ENCODE data around the gene NAGA.

Gene NAGA

GRCh38 chr22:42039271-42039670 lies 31.3 kb downstream of the NAGA start:
- DNase-seq (ENCODE audit: low read depth) = no peak

- DNase-seq (ENCODE audit: low read depth) = no peak
Measured at GRCh38 chr22:42035256-42035655, 35.4 kb downstream of the NAGA start.

- DNase-seq (ENCODE audit: low read depth) = no peak
Measured at GRCh38 chr22:42033263-42034181, 37.1 kb downstream of the NAGA start.

GRCh38 chr22:42026705-42027104 lies 43.9 kb downstream of the NAGA start:
- no peak for DNase-seq (ENCODE audit: low read depth)

- DNase-seq (ENCODE audit: low read depth) = no peak
Measured at GRCh38 chr22:42025421-42025820, 45.2 kb downstream of the NAGA start.

GRCh38 chr22:42022162-42022847 lies 48.3 kb downstream of the NAGA start:
- no peak for DNase-seq (ENCODE audit: low read depth)

- no peak for DNase-seq (ENCODE audit: low read depth)
Measured at GRCh38 chr22:42021571-42021970, 49.0 kb downstream of the NAGA start.

- no peak for DNase-seq (ENCODE audit: low read depth)
Measured at GRCh38 chr22:42018224-42018623, 52.4 kb downstream of the NAGA start.

- DNase-seq (ENCODE audit: low read depth) = no peak
Measured at GRCh38 chr22:42016111-42016510, 54.5 kb downstream of the NAGA start.

- no peak for DNase-seq (ENCODE audit: low read depth)
Measured at GRCh38 chr22:42013385-42013784, 57.2 kb downstream of the NAGA start.

- no peak for DNase-seq (ENCODE audit: low read depth)
Measured at GRCh38 chr22:42010778-42011177, 59.8 kb downstream of the NAGA start.
